Left cardiac atrium (tissue), 4 donors: ENCODE measurements around the gene CHAD. TPM values are rescaled to one million over a fixed set of nuclear protein-coding genes. Genes with fewer than 3 reads are reported as not detected.
A peak's percentile ranks its signal among the peaks of the same experiment; 100 is the strongest.
"Not testable (repeated sequence)": the region's sequence is repeated elsewhere in the genome, so short reads cannot be mapped to it uniquely, and the experiment has no call there.

ENCODE experiments used
- ATAC-seq, 2 donors: fragments of 200-7000 bp; cut with Tn5 transposase; one replicate each; pipeline ENCODE4 v1.9.1; 2020; ENCODE audit warnings: mild to moderate bottlenecking in 2 of 2, moderate library complexity in 2 of 2
- DNase-seq: peaks from one replicate; pipeline ENCODE4 v3.0.0-alpha.2; 2020
- intact Hi-C, 2 donors: fragments of 100-400 bp; cut with DNase I; formaldehyde crosslinking; loops; one replicate each; pipeline versions ENCODE4 v1.14.1 to v1.15.1; 2022 to 2023
- total RNA-seq, 2 donors: library from RNA; stranded (reverse); fragmentation: NEBNext Ultra II Directional; extraction: Animal tissue kit (Norgen Biotek cat#: 25700); gene quantifications; one replicate each; pipeline ENCODE4 v1.2.1, GENCODE V29; 2021
- donor health status: DM: no; HTN: yes; CAD: no.
- donor health status: DM: no; HTN: yes; CAD: no; lungs with severe emphysema.
- donor health status: DM: yes; HTN: yes; CAD: no.
- donor health status: Dilated cardiomyopathy.

Gene CHAD
- total RNA-seq, 2 donors from 2014 or later, result 0.37 to 1.1 TPM

GRCh38 chr17:50424996-50425681, 43.5 kb downstream of the CHAD start:
- intact Hi-C loops, result loop anchor here in 1 of 2 donors (5.0 kb wide), 1 partner anchor 52 kb away; the partner anchor contains the start of gene RSAD1
- no peak for DNase-seq

GRCh38 chr17:50424246-50424995, 44.3 kb downstream of the CHAD start:
- no peak for ATAC-seq
- intact Hi-C loops, result no loop called here
- DNase-seq, result no peak

More at GRCh38 chr17:50424996-50425681, 43.5 kb downstream of the CHAD start:
- ATAC-seq, result peak in 1 of 2 donors; percentile 2

- intact Hi-C loops, result no loop called here
- peak in 1 of 2 donors; percentile 8 for ATAC-seq
- peak; percentile 45 for DNase-seq
Observed at GRCh38 chr17:50423553-50424159, 45.0 kb downstream of the CHAD start.

- DNase-seq, result no peak
- intact Hi-C loops, result no loop called here
- ATAC-seq, result no peak
Observed at GRCh38 chr17:50422738-50423137, 45.9 kb downstream of the CHAD start.

- peak in 1 of 2 donors; percentile 5 for ATAC-seq
- intact Hi-C loops, result no loop called here
Observed at GRCh38 chr17:50421308-50422051, 47.2 kb downstream of the CHAD start.

GRCh38 chr17:50420419-50421112, 48.1 kb downstream of the CHAD start:
- intact Hi-C loops, result no loop called here
- ATAC-seq, result peak; percentile 25 to 88
- DNase-seq, result no peak

More at GRCh38 chr17:50421308-50422051, 47.2 kb downstream of the CHAD start:
- no peak for DNase-seq

- DNase-seq, intact Hi-C loops, ATAC-seq: not testable (repeated sequence)
Observed at GRCh38 chr17:50419577-50419976, 49.1 kb downstream of the CHAD start.

- intact Hi-C loops, result no loop called here
- DNase-seq (no peak), ATAC-seq (no peak)
Observed at GRCh38 chr17:50414808-50415207, 53.9 kb downstream of the CHAD start.

Other genes starting within 250 kb of the CHAD start
- gene TMEM92, start 194.4 kb downstream of the CHAD start, total RNA-seq, result under 1 TPM; 0.10 to 0.65 TPM
- gene XYLT2, start 122.8 kb downstream of the CHAD start, total RNA-seq, result 10 to 100 TPM; 13.6 to 17.3 TPM
- 10 to 100 TPM; 68.6 to 78.5 TPM for gene MRPL27, start 95.7 kb downstream of the CHAD start, total RNA-seq
- gene EME1, start 95.7 kb downstream of the CHAD start, total RNA-seq, result 1 to 10 TPM in 1 of 2 donors, under 1 TPM in 1; 0.24 to 1.3 TPM
- 10 to 100 TPM; 35.3 to 70.5 TPM for gene LRRC59, start 71.4 kb downstream of the CHAD start, total RNA-seq
- gene ACSF2, start 42.7 kb downstream of the CHAD start, total RNA-seq, result 10 to 100 TPM; 64.8 to 66.4 TPM
- gene RSAD1, start 10.0 kb upstream of the CHAD start, total RNA-seq, result 10 to 100 TPM; 31.6 to 38.8 TPM
- gene MYCBPAP, start 39.6 kb upstream of the CHAD start, total RNA-seq, result under 1 TPM; 0.39 to 0.59 TPM
- 10 to 100 TPM in 1 of 2 donors, 1 to 10 TPM in 1; 7.0 to 16.1 TPM for gene EPN3, start 63.9 kb upstream of the CHAD start, total RNA-seq
- 10 to 100 TPM; 41.0 to 41.1 TPM for gene SPATA20, start 78.3 kb upstream of the CHAD start, total RNA-seq
- gene CACNA1G, start 91.8 kb upstream of the CHAD start, total RNA-seq, result 1 to 10 TPM; 5.7 to 6.9 TPM
- gene ABCC3, start 166.0 kb upstream of the CHAD start, total RNA-seq, result 1 to 10 TPM; 1.4 to 5.2 TPM
- 10 to 100 TPM; 43.8 to 45.4 TPM for gene ANKRD40, start 239.0 kb upstream of the CHAD start, total RNA-seq